Panc1 (cell line): Measurements from ENCODE around the gene CPNE7. TPM values are rescaled to one million over a fixed set of nuclear protein-coding genes. Genes with fewer than 3 reads are reported as not detected.

ENCODE experiments used
- ATAC-seq: fragments of 200-7000 bp; cut with Tn5 transposase; 2 replicates; pipeline ENCODE4 v1.9.1; 2020; ENCODE audit warnings: mild to moderate bottlenecking, moderate library complexity
- BruUV-seq: library from RNA; stranded (reverse); fragments of 400-500 nt; replicated peaks from 2 replicates; lab custom pipeline; 2021; lab: Mats Ljungman, UMichigan
- CTCF ChIA-PET: fragments of 300-600 bp; sonication (Branson Sonifier 250); formaldehyde crosslinking; loops from one replicate; lab custom pipeline; 2022; ENCODE audit warnings: antibody characterized with exemption; lab: Charles Lee
- POLR2A ChIA-PET: fragments of 300-600 bp; sonication (Branson Sonifier 250); formaldehyde crosslinking; loops from one replicate; lab custom pipeline; 2022; ENCODE audit warnings: antibody characterized with exemption; lab: Charles Lee
- DNase-seq: peaks from one replicate; pipeline ENCODE4 v3.0.0-alpha.2; 2010; ENCODE audit warnings: low read depth, low spot score
- H3K27ac ChIP-seq: 2 replicates; pipeline ENCODE4 v1.5.1; 2011; ENCODE audit warnings: mild to moderate bottlenecking, low read length, inconsistent platforms
- H3K27me3 ChIP-seq: fragments of 200-500 bp; sonication (Bioruptor generic); 2 replicates; pipeline ENCODE4 v1.6.0; 2014; ENCODE audit warnings: low read length, inconsistent platforms; ENCODE audit not compliant: control insufficient read depth, insufficient read depth
- H3K36me3 ChIP-seq: fragments of 200-500 bp; sonication (Bioruptor generic); 2 replicates; pipeline ENCODE4 v1.5.1; 2014; ENCODE audit warnings: inconsistent platforms, mild to moderate bottlenecking, low read length, moderate library complexity; ENCODE audit not compliant: control insufficient read depth, insufficient read depth
- H3K4me1 ChIP-seq: 2 replicates; pipeline ENCODE4 v1.5.1; 2011; ENCODE audit warnings: inconsistent platforms, mild to moderate bottlenecking, low read length, moderate library complexity; ENCODE audit not compliant: control insufficient read depth, insufficient read depth
- H3K4me3 ChIP-seq, 2 experiments: 2 replicates each; pipeline ENCODE4 v1.5.1; 2011 to 2012; ENCODE audit warnings: low read depth in 2 of 2, low read length in 2 of 2, mild to moderate bottlenecking in 2 of 2, inconsistent platforms in 1 of 2, moderate library complexity in 1 of 2
- H3K9me3 ChIP-seq: fragments of 200-500 bp; sonication (Bioruptor generic); 2 replicates; pipeline ENCODE4 v1.5.1; 2014; ENCODE audit warnings: low read depth, mild to moderate bottlenecking, inconsistent platforms, low read length, moderate library complexity; ENCODE audit not compliant: control insufficient read depth, insufficient read depth
- CTCF ChIP-seq: fragments of 450-650 bp; IDR thresholded peaks from 2 replicates; pipeline ENCODE4 v1.5.1; 2017; ENCODE audit warnings: mild to moderate bottlenecking
- POLR2AphosphoS5 ChIP-seq: IDR thresholded peaks from 2 replicates; pipeline ENCODE4 v1.6.1; 2012; ENCODE audit warnings: mild to moderate bottlenecking, low read depth, low read length, moderate library complexity
- REST ChIP-seq, 2 experiments: IDR thresholded peaks; 2 replicates each; pipeline ENCODE4 v1.6.1; 2011 to 2012; ENCODE audit warnings: low read depth in 2 of 2, control low read depth in 1 of 2, low read length in 1 of 2, mild to moderate bottlenecking in 1 of 2, moderate library complexity in 1 of 2; ENCODE audit not compliant: insufficient read depth in 1 of 2
- SIN3A ChIP-seq: IDR thresholded peaks from 2 replicates; pipeline ENCODE4 v1.6.1; 2012; ENCODE audit warnings: low read depth, mild to moderate bottlenecking, low read length, moderate library complexity, borderline replicate concordance; ENCODE audit not compliant: insufficient read depth
- TCF7L2 ChIP-seq: IDR thresholded peaks from 2 replicates; pipeline ENCODE4 v1.6.1; 2011; ENCODE audit warnings: mild to moderate bottlenecking, low read depth, low read length, inconsistent platforms
- in situ Hi-C: cut with HindIII; loops from 2 replicates; pipeline ENCODE4 v1.10.0; 2016; ENCODE audit warnings: low sequenced_read_pairs, low pct_unique_long_range_greater_than_20kb
- intact Hi-C: fragments of 100-400 bp; cut with micrococcal nuclease; formaldehyde crosslinking; loops from one replicate; pipeline ENCODE4 v1.10.0; 2022; ENCODE audit not compliant: unreplicated experiment
- total RNA-seq: library from RNA; stranded (reverse); gene quantifications from one replicate; pipeline ENCODE4 v1.2.1, GENCODE V29; 2021; ENCODE audit not compliant: unreplicated experiment

The CPNE7 gene
- total RNA-seq, 1 experiment from 2014 or later: 32.7 TPM

- peaks cover 21% of the 10 kb centered on the region for H3K36me3 ChIP-seq
- POLR2A ChIA-PET: no interaction called here
- no peak overlapping the region for H3K27ac ChIP-seq
- no peak overlapping the region for H3K4me3 ChIP-seq
- TF ChIP-seq POLR2AphosphoS5: no peak
- peak; percentile 88 for TF ChIP-seq CTCF
- no peak for TF ChIP-seq SIN3A
- no peaks in the 10 kb centered on the region for H3K27me3 ChIP-seq
- in situ Hi-C loops (no loop called here), intact Hi-C loops (no loop called here)
- CTCF ChIA-PET: no interaction called here
- no peaks in the 10 kb centered on the region for H3K4me1 ChIP-seq
- ATAC-seq (peak; percentile 62), DNase-seq (no peak)
- no TSS peak for BruUV-seq
- H3K9me3 ChIP-seq: no peaks in the 10 kb centered on the region
Measured at GRCh38 chr16:89556750-89557689, 18.5 kb upstream of the CPNE7 start.

GRCh38 chr16:89557690-89558490, 17.7 kb upstream of the CPNE7 start:
- ATAC-seq: no peak
- TF ChIP-seq CTCF (peak; percentile 64), REST (IDR thresholded peaks at IDR 0.05; ENCODE audit: insufficient read depth in 1 of 2, low read depth in 2 of 2, low read length in 1 of 2) (no peak), TCF7L2 (no peak), POLR2AphosphoS5 (no peak)
- Histone ChIP-seq H3K4me3 (no peak overlapping the region), H3K36me3 (peaks cover 25% of the 10 kb centered on the region), H3K4me1 (peaks cover under 1% of the 10 kb centered on the region), H3K27ac (no peak overlapping the region), H3K27me3 (no peaks in the 10 kb centered on the region), H3K9me3 (no peaks in the 10 kb centered on the region)
- intact Hi-C loops (no loop called here), in situ Hi-C loops (no loop called here)
- POLR2A ChIA-PET: no interaction called here
- BruUV-seq: no TSS peak
- CTCF ChIA-PET: interaction anchor here (0.7 kb wide), 1 partner anchor 49 kb away, joined by 3 read pairs; no protein-coding TSS in a partner anchor
- no peak for DNase-seq
